Activated naive CD8-positive, alpha-beta T cell treated with anti-CD3 and anti-CD28 coated beads, Interleukin-2, amount 50 U/mL, for 24 hours (primary cell): ENCODE results near the gene NAT8L.
A peak's percentile ranks its signal among the peaks of the same experiment; 100 is the strongest.
"Not testable (repeated sequence)": the region's sequence is repeated elsewhere in the genome, so short reads cannot be mapped to it uniquely, and the experiment has no call there.

Experiments used
- ATAC-seq: fragments of 150-1000 bp; cut with Tn5 transposase; one replicate; pipeline ENCODE4 v1.10.0; 2021
- DNase-seq: peaks from one replicate; pipeline ENCODE4 v3.0.0; 2021
- H3K27ac Mint-ChIP-seq: one replicate; pipeline ENCODE4 v1.8.0; 2021; ENCODE audit warnings: mild to moderate bottlenecking, mixed read lengths
- H3K27me3 Mint-ChIP-seq: one replicate; pipeline ENCODE4 v1.8.0; 2021; ENCODE audit warnings: mixed read lengths
- H3K36me3 Mint-ChIP-seq: one replicate; pipeline ENCODE4 v1.8.0; 2021; ENCODE audit warnings: low read depth, mixed read lengths
- H3K4me1 Mint-ChIP-seq: one replicate; pipeline ENCODE4 v1.8.0; 2021; ENCODE audit warnings: mixed read lengths
- H3K4me3 Mint-ChIP-seq: one replicate; pipeline ENCODE4 v1.8.0; 2021; ENCODE audit warnings: mild to moderate bottlenecking, moderate library complexity, mixed read lengths
- H3K9me3 Mint-ChIP-seq: one replicate; pipeline ENCODE4 v1.8.0; 2021; ENCODE audit warnings: mixed read lengths

The NAT8L gene, protein sequence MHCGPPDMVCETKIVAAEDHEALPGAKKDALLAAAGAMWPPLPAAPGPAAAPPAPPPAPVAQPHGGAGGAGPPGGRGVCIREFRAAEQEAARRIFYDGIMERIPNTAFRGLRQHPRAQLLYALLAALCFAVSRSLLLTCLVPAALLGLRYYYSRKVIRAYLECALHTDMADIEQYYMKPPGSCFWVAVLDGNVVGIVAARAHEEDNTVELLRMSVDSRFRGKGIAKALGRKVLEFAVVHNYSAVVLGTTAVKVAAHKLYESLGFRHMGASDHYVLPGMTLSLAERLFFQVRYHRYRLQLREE

DNA sequence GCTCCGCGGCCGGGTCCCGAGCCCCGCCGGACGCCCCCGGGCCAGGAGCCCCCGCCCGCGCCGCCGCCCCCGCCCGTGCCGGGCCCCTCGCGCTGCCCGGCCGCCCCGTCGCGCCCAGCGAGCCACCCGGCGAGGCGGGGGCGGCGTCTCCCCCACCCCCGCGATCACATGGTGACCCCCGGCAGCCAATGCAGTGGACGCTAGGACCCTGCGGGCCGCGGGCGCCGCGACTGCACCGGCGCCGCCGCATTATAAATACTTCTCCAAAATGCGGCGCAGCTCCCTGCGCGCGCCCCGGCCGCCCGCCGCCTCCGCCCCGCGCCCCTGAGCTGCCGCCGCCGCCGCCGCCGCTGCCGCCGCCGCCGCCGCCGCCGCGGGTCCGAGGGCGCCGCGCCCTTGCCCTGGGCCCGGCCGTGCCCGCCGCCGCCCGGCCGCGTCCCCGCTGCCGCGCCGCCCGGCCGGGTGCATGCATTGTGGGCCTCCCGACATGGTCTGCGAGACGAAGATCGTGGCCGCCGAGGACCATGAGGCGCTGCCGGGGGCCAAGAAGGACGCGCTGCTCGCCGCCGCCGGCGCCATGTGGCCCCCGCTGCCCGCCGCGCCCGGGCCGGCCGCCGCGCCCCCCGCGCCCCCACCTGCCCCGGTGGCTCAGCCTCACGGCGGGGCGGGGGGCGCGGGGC lies at the start of gene NAT8L:
Gene NAT8L, plus strand, starts transcription at position 282 of the 680 bp plus-strand sequence. Its CDS starts 185 bp downstream, at position 467.
- H3K9me3 Mint-ChIP-seq, result no peaks in the 10 kb centered on the region
- no peak within 1 kb of the TSS for H3K4me3 Mint-ChIP-seq
- H3K4me1 Mint-ChIP-seq, result peaks cover 2% of the 10 kb centered on the region
- H3K36me3 Mint-ChIP-seq, result no peaks in the 10 kb centered on the region
- ATAC-seq (peak; percentile 34), DNase-seq (no peak)
- no peak within 1 kb of the TSS for H3K27ac Mint-ChIP-seq
- peaks cover 28% of the 10 kb centered on the region for H3K27me3 Mint-ChIP-seq

DNA sequence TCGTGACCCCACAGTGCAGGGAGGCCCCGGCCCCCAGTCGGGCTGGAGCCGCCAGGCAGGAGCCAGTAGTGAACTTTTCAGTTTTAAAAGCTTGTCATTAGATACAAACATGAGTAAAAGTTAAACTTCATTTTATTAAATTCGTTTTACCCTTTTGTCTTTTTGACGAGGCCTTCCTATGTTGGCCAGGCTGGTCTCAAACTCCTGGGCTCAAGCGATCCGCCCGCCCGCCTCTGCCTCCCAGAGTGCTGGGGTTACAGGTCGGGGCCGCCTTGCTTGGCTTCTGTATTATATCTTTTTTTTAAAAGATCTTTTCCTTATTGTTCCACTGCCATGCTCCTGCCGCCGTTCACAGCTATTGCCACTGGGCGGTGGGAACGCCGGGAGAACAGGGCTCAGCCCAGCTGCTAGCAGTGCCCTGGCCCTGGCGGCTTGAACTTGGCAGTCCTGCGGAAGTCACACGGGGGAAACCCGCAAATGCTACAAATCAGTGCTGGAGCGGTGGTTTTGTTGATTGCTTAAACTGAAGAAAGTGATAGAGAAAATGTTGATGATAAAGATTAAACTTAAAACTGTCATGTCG lies 49.4 kb upstream of the NAT8L start:
- Mint-ChIP-seq H3K36me3 (peaks cover 18% of the 10 kb centered on the region), H3K27ac (peak overlapping the region; percentile 87), H3K27me3 (no peaks in the 10 kb centered on the region), H3K9me3 (no peaks in the 10 kb centered on the region), H3K4me3 (peak overlapping the region; percentile 91), H3K4me1 (peaks cover 30% of the 10 kb centered on the region)
- DNase-seq (peak; percentile 64), ATAC-seq (peak; percentile 38)

DNA sequence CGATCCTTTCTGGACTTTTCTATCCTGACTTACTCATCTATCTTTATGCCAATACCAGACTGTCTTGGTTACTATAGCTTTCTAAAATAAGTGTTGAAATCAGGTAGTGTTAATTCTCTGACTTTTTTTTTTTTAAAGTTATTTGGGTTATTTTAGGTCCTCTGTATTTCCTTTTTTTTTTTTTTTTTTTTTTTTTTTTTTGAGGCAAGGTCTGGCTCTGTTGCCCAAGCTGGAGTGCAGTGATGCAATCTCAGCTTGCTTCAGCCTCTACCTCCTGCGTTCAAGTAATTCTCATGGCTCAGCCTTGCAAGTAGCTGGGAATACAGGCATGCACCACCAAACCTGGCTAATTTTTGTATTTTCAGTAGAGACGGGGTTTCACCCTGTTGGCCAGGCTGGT lies 47.5 kb upstream of the NAT8L start:
- no peak for DNase-seq
- Mint-ChIP-seq H3K36me3 (peaks cover 6% of the 10 kb centered on the region), H3K4me1 (peaks cover 19% of the 10 kb centered on the region), H3K27me3 (no peaks in the 10 kb centered on the region), H3K4me3 (no peak overlapping the region), H3K27ac (no peak overlapping the region), H3K9me3 (no peaks in the 10 kb centered on the region)
- ATAC-seq, result no peak

DNA sequence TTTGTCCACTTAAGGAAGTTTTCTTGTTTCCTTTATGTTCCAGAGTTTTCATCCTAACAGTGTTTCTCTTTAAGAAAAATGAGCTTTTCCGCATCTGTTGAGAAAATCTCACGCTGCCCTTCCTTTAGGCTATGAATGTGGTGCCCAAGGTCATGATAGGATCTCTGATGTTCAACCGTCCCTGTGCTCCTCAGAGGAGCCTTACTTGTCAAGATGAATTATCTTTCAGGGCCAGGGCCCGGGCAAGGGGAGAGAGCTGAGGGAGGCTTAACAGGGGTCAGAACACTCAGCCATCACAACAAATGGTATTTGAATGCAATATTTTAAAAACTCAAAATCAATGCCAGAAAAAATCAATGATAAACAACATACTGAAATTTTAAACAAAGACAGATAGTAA lies 44.1 kb upstream of the NAT8L start:
- H3K27ac Mint-ChIP-seq, result no peak overlapping the region
- no peak for DNase-seq
- H3K9me3 Mint-ChIP-seq, result no peaks in the 10 kb centered on the region
- H3K36me3 Mint-ChIP-seq, result no peaks in the 10 kb centered on the region
- H3K4me3 Mint-ChIP-seq, result no peak overlapping the region
- peaks cover 3% of the 10 kb centered on the region for H3K4me1 Mint-ChIP-seq
- H3K27me3 Mint-ChIP-seq, result peaks cover 8% of the 10 kb centered on the region
- ATAC-seq, result no peak

DNA sequence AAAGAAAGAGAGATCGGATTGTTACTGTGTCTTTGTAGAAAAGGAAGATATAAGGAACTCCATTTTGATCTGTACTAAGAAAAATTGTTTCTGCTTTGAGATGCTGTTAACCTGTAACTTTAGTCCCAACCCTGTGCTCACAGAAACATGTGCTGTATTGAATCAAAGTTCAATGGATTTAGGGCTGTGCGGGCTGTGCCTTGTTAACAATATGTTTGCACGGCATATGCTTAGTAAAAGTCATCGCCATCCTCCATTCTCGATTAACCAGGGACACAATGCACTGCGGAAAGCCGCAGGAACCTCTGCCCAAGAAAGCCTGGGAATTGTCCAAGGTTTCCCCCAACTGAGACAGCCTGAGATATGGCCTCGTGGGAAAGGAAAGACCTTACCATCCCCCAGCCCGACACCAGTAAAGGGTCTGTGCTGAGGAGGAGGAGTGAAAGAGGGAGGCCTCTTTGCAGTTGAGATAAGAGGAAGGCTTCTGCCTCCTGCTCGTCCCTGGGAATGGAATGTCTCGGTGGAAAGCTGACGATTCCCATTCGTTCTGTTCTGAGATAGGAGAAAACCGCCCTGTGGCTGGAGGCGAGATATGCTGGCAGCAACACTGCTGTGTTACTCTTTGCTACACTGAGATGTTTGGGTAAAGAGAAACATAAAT lies 37.6 kb upstream of the NAT8L start:
- H3K9me3 Mint-ChIP-seq, DNase-seq, ATAC-seq: not testable (repeated sequence)

DNA sequence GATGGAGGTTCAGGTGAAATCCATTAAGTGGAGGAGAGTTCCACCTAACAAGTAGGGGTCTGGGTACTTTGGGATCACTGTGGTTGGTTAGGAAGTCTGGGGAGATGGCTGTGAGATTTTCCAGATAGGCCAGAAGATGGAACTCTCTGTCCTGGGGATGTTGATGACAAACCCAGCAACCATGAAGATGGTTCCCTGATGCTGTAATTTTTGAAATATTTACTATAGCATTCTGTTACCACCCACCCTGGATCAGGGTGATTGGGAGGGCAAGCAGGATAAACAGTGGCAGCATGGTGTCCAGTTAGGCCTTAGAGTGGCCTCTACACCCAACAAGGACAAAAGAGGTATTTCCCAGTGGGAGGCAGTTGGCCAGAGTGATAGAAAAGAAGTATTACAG lies 34.4 kb upstream of the NAT8L start:
- ATAC-seq (no peak), DNase-seq (no peak)
- H3K36me3 Mint-ChIP-seq, result peaks cover 2% of the 10 kb centered on the region
- H3K27me3 Mint-ChIP-seq, result peaks cover 48% of the 10 kb centered on the region
- no peak overlapping the region for H3K27ac Mint-ChIP-seq
- peaks cover 6% of the 10 kb centered on the region for H3K9me3 Mint-ChIP-seq
- no peaks in the 10 kb centered on the region for H3K4me1 Mint-ChIP-seq
- H3K4me3 Mint-ChIP-seq, result no peak overlapping the region

More for the DNA sequence above, 37.6 kb upstream of the NAT8L start:
- not testable (repeated sequence) for H3K4me1 Mint-ChIP-seq, H3K36me3 Mint-ChIP-seq, H3K27ac Mint-ChIP-seq, H3K4me3 Mint-ChIP-seq
- H3K27me3 Mint-ChIP-seq, result peaks cover 37% of the 10 kb centered on the region

DNA sequence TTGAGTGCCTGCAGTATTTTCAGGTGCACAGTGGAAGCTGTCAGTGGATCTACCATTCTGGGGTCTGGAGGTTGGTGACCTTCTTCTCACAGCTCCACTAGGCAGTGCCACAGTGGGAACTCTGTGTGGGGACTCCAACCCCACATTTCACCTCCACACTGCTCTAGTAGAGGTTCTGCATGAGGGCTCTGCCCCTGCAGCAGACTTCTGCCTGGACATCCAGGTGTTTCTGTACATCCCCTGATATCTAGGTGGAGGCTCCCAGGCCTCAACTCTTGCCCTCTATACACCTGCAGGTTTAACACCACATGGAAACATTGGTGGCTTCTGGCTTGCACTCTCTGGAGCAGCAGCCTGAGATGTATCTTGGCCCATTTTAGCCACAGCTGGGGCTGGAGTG lies 33.3 kb upstream of the NAT8L start:
- no peak overlapping the region for H3K27ac Mint-ChIP-seq

DNA sequence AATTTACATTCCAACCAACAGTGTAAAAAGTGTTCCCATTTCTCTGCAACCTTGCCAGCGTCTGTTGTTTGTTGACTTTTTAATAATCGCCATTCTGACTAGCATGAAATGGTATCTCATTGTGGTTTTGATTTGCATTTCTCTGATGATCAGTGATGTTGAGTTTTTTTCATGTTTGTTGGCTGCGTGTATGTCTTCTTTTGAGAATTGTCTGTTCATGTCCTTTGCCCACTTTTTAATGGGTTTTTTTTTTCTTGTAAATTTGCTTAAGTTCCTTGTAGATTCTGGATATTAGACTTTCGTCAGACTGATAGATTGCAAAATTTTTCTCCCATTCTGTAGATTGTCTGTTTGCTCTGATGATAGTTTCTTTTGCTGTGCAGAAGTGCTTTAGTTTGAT lies 32.0 kb upstream of the NAT8L start:
- H3K36me3 Mint-ChIP-seq, H3K9me3 Mint-ChIP-seq, H3K4me3 Mint-ChIP-seq, ATAC-seq, H3K27ac Mint-ChIP-seq, H3K4me1 Mint-ChIP-seq, DNase-seq: not testable (repeated sequence)
- H3K27me3 Mint-ChIP-seq, result peaks cover 40% of the 10 kb centered on the region

More for the DNA sequence above, 33.3 kb upstream of the NAT8L start:
- peaks cover 2% of the 10 kb centered on the region for H3K36me3 Mint-ChIP-seq
- no peak overlapping the region for H3K4me3 Mint-ChIP-seq
- H3K9me3 Mint-ChIP-seq, result peaks cover 6% of the 10 kb centered on the region
- ATAC-seq (no peak), DNase-seq (no peak)
- H3K4me1 Mint-ChIP-seq, result no peaks in the 10 kb centered on the region
- H3K27me3 Mint-ChIP-seq, result peaks cover 46% of the 10 kb centered on the region

DNA sequence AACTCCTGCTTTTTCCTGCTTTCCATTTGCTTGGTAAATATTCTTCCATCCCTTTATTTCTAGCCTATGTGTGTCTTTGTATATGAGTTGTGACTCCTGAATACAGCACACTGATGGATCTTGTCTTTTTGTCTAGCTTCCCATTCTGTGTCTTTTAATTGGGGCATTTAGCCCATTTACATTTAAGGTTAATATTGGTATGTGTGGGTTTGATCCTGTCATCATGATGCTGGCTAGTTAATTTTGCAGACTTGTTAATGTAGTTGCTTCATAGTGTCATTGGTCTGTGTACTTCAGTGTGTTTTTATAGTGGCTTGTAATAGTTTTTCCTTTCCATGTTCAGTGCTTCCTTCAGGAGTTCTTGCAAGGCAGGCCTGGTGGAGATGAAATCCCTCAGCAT lies 28.0 kb upstream of the NAT8L start:
- peaks cover 37% of the 10 kb centered on the region for H3K27me3 Mint-ChIP-seq
- not testable (repeated sequence) for H3K4me3 Mint-ChIP-seq, DNase-seq, H3K4me1 Mint-ChIP-seq, ATAC-seq, H3K36me3 Mint-ChIP-seq, H3K27ac Mint-ChIP-seq, H3K9me3 Mint-ChIP-seq

DNA sequence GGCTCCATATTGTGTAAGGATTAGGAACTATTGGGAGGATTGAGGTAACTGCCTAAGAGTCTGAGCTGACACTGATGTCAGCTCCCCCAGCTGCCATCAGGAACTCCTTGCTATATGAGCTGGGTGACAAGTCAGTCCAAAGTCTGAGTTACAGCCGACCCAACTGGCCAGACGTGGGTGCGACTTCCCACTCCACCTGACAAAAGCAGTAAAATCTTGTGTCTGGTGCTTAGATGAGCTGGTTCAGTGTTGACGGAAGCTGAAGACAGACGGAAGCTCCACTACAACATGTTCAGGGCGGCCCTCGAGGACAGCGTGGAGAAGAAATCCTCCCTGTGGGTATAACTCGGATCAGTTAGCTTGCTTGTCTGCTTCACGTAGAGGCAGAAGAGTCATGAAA lies 22.8 kb upstream of the NAT8L start:
- no peaks in the 10 kb centered on the region for H3K9me3 Mint-ChIP-seq
- no peak for DNase-seq
- H3K4me3 Mint-ChIP-seq, result no peak overlapping the region
- ATAC-seq, result no peak
- peaks cover 25% of the 10 kb centered on the region for H3K27me3 Mint-ChIP-seq
- H3K36me3 Mint-ChIP-seq, result no peaks in the 10 kb centered on the region
- peaks cover 3% of the 10 kb centered on the region for H3K4me1 Mint-ChIP-seq
- H3K27ac Mint-ChIP-seq, result no peak overlapping the region

DNA sequence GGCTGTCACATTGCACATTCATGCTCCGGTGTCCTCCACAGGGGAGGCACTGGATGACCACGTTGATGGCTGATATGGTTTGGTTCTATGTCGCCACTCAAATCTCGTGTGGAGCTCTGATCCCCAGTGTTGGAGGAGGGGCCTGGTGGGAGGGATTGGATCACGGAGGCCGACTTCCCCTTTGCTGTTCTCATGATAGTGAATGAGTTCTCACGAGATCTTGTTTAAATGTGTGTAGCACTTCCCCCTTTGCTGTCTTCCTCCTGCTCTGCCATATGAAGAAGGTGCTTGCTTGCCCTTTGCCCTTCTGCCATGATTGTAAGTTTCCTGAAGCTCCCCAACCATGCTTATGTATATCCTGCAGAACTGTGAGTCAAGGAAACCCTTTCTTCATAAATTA lies 22.3 kb upstream of the NAT8L start:
- ATAC-seq (no peak), DNase-seq (no peak)
- Mint-ChIP-seq H3K9me3 (no peaks in the 10 kb centered on the region), H3K27ac (no peak overlapping the region), H3K4me1 (peaks cover 5% of the 10 kb centered on the region), H3K27me3 (peaks cover 27% of the 10 kb centered on the region), H3K36me3 (no peaks in the 10 kb centered on the region), H3K4me3 (no peak overlapping the region)

DNA sequence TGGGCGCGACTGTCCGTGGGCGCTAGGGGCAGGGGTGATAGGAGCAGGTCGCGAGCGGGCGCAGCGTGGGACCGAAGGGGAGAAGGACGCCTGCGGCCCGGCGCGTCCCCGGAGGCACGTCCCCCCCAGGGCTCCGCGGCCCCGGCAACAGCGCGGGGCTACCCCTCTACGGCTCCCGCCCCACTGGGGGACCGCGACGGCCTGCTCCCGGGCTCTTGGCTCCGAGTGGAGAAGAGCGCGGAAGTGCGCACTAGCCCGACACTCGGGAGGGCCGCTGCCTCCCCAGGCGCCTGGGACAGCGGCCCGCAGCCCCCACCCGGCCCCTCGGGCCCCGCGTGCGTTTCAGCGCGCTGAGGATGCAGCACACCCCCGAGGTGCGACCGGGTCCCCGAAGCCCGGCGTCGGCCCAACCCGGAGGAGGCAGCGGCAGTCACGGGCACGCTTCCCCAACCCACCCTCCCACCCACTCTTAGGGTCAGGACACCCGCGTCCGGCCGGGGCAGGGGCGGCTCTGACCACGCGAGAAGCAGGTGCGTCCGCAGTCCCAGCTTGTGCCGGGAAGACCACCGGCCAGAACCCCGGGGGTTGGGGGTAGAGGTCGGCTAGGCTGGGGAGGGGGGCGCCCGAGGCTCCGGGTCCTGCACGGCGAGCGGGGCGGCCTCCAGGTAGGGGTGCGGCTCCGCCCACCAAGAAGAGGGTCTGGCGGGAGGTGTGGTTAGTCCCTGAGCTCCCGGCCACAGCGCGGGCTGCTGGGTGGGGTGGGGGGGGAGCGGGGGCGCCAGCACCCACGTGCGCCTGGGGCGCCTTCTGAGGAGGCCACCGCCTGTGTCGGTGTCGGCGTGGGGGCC lies 18.5 kb upstream of the NAT8L start:
- H3K9me3 Mint-ChIP-seq, result no peaks in the 10 kb centered on the region
- DNase-seq (no peak), ATAC-seq (no peak)
- no peaks in the 10 kb centered on the region for H3K36me3 Mint-ChIP-seq
- H3K27ac Mint-ChIP-seq, result no peak overlapping the region
- H3K4me1 Mint-ChIP-seq, result peaks cover 5% of the 10 kb centered on the region
- H3K4me3 Mint-ChIP-seq, result no peak overlapping the region
- peaks cover 24% of the 10 kb centered on the region for H3K27me3 Mint-ChIP-seq

DNA sequence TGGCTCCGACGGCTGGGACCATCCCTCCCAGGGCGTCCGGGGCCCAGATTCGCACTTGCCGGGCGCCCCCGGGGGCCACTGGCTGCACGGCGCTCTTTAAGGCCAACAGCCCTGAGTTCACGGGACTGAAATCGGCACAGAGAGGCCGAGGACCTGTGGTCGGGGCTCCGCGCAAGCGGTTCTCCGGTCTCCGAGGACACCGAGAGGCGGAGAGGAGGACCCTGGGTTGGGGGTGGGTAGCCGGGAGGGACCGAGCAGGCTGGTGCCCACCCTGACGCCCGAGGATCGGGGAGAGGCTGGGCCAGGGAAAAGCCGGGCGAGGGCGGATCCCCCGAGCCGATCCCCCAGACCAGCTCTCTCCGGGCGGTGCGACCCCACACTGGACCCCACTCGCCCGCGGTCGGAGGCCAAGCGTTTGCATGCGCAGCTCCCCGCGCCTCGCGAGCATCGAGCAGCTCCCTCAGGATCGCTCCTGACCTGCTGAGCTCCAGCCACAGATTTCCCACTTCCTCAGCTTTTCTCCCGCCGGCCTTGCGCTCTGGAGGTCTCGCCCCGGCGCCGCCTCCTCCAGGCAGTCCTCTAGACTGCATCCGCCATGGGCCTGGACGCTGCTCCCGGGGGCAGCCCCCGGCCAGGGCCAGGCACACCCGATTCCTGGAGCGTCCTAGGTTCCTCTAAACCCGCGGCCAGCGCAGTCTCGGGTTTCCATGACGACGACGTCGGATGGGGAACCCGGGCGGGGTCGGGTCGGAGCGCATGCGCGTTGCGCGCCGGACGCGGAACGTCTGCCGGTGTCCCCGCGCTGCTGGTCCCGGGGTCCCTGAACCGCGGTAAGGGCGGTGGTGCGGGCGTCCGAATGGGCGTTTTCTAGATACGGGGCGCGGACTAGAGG lies 17.6 kb upstream of the NAT8L start:
- peaks cover 17% of the 10 kb centered on the region for H3K27me3 Mint-ChIP-seq

More for the DNA sequence above, 17.6 kb upstream of the NAT8L start:
- Mint-ChIP-seq H3K9me3 (no peaks in the 10 kb centered on the region), H3K27ac (no peak overlapping the region), H3K36me3 (no peaks in the 10 kb centered on the region), H3K4me3 (peak overlapping the region; percentile 78), H3K4me1 (peaks cover 5% of the 10 kb centered on the region)
- peak; percentile 82 for ATAC-seq
- peak; percentile 92 for DNase-seq
